Inferior parietal cortex (tissue), 1 donor: ENCODE measurements around the gene ADAM15.

ENCODE experiments used
- DNase-seq: peaks from one replicate; pipeline ENCODE4 v3.0.0-alpha.2; 2016; ENCODE audit errors: extremely low spot score

The ADAM15 gene

GRCh38 chr1:155085504-155086127, 34.5 kb downstream of the ADAM15 start:
- DNase-seq, result no peak

GRCh38 chr1:155086128-155086741, 35.1 kb downstream of the ADAM15 start:
- no peak for DNase-seq

- DNase-seq, result no peak
These were observed 35.9 kb downstream of the ADAM15 start for GRCh38 chr1:155086856-155087535.

- peak; percentile 86 for DNase-seq
These were observed 40.2 kb downstream of the ADAM15 start for GRCh38 chr1:155091071-155092051.

GRCh38 chr1:155092131-155092530, 41.0 kb downstream of the ADAM15 start:
- no peak for DNase-seq

DNA sequence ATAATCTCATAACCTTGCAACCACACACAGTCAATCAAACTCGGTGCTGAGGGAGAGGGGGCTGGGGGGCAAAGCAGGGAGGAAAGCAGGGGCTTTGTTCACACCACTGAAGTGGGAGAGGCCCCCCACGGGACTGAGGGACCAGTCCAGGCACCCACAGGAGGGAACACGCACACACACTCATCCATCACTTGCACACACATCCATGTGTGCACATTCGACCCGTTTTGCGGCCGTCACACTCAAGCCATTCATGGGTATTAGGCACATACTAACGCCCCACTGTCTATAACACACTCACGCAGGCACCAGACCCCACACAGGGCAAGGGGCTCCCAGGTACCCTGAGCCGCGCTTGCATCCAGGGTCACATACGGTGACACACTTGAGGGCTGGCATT, 41.5 kb downstream of the ADAM15 start:
- DNase-seq, result no peak

- peak; percentile 71 for DNase-seq
These were observed 43.0 kb downstream of the ADAM15 start for GRCh38 chr1:155093911-155094621.

DNA sequence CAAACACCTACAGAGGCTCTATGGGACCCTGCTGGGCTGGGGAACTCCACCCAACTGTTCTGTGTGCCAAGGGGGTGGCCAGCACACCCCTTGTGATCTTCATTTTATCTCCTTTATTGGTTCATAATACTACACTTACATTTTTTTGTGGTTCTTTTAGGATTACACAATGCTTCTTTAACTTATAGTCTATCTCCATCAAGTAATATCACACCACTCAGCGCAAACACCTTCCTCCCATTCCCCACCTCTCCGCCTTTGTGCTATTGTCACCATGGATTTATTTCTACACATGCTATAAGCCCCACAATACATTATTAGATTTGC, 43.5 kb downstream of the ADAM15 start:
- DNase-seq, result no peak

GRCh38 chr1:155099331-155099730, 48.2 kb downstream of the ADAM15 start:
- DNase-seq, result no peak

DNA sequence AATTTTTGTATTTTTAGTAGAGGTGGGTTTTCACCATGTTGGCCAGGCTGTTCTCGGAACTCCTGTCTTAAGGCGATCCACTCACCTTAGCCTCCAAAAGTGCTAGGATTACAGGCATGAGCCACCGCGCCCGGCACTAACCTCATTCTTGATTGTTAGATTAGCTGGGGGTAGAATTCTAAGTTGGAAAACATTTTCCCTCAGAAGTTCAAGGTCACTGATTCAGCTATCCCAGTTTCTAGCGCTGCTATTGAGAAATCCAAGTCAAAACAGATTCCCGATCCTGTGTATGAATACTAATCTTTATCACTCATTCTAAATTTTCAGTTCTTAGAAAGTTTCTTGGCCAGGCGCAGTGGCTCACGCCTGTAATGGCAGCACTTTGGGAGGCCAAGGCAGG, 52.2 kb downstream of the ADAM15 start:
- DNase-seq, result no peak

DNA sequence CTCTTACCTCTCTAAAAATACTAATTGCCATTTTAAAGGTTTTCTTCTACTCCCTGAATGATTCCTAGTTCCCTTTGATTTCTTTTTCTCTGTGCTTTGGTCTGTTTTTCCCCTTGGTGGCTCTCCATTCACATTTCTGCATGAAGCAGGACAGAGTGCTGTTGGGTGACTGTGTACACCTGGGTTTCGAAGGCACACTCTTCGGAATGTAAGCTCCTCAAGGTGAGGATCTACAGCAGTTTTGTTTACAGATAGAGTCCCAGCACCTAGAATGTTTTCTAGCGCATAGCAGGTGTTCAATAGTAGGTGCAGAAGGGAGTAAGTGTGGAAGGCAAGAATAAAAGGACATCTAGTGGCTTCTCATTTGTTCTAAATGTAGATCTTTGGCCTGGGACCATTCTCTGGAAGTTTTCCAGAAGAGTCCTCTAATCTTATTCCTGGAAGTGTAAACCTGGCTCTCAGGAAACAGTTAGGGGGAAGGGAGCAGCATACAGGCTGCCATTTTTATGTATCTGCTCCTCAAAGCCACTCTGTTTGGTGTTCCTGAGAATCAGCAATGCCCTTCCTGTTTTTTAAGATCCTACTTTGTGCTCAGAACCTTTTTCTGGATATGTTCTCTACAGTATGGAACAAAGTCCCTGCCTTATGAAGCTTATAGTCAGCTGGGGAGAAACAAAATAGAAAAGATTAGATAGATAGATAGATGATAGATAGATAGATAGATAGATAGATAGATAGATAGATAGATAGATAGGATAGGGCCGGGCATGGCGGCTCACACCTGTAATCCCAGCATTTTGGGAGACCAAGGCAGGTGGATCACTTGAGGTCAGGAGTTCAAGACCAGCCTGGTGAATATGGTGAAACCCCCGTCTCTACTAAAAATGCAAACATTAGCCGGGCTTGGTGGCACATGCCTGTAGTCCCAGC, 53.8 kb downstream of the ADAM15 start:
- no peak for DNase-seq

- no peak for DNase-seq
These were observed 54.5 kb downstream of the ADAM15 start for GRCh38 chr1:155105604-155106011.

DNA sequence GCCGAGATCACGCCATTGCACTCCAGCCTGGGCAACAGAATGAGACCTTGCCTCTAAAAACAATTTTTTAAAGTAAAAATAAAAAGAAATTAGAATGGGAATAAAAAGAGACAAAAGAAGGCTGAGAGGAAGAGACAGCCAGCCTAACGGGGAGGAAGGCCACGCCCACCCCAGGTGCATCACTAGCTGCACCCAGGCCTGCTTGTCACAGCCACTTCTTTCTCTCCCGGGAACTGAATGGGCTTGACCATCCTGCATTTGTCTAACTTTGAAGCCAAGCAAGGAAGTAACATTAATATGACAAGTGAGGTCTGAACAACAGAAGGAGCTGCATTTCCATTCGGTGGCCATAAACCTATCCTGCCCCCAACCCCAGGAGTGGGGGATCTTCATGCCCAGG, 55.7 kb downstream of the ADAM15 start:
- no peak for DNase-seq

DNA sequence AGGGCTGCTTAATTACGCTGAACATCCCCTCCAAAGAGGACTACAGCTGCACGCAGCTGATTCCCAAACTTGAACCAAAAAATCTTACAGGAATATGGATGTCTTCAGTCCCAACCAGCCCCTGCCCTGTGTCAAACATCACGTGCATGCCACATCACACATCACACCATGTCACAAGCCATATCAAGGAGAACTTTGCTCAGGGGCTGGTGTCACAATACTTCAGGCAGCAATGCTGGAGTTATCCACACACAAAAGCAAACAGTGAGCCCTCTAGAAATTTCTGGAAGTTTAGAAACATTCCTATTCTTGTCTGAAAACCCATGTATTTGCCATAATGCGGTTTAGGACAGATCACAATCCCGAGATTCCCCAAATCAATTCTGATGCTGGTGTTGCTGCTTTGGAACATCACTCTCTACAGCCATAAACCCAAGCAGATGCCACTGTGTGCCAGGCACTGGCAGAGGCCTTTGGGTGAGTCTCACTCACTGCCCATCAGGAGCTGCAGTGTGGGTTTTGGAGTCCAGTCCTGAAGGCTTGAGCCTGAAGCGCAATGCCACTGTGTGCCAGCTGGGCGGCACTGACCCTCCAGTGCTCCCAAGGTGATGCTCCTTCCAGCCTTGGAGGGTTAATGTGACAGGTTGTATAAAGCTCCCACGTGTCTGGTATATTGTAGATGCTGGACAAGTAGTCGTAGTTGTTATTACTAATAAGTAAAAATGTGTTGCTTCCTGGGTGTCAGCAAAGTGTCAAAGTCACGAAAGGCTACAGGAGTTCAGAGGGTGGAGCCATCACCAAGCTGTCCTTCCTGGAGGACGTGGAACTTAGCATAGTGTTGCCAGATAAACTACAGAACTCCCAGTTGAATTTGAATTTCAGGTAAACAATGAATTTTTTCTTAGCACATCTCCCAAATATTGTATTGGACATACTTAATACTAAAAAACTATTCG, 56.5 kb downstream of the ADAM15 start:
- no peak for DNase-seq

DNA sequence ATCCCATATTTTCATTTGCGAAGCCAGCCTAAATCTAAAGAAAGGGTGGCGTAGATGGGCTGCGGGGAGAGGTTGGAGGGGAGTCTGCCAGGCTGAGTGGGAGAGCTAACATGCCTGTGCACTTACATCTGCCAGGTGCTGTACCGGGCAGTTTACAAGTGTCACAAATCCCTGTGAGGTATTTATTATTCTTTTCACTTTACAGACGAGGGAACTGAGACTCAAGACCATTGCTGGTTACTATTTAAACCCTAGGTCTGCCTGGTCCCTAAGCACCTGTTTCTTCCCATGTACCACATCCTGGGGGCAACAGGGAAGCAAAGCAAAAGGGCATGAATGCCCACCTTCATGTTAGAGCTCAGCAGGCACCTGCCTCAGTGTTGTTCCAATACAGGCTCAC, 57.2 kb downstream of the ADAM15 start:
- no peak for DNase-seq

- DNase-seq, result no peak
These were observed 59.3 kb downstream of the ADAM15 start for GRCh38 chr1:155110381-155110780.

DNA sequence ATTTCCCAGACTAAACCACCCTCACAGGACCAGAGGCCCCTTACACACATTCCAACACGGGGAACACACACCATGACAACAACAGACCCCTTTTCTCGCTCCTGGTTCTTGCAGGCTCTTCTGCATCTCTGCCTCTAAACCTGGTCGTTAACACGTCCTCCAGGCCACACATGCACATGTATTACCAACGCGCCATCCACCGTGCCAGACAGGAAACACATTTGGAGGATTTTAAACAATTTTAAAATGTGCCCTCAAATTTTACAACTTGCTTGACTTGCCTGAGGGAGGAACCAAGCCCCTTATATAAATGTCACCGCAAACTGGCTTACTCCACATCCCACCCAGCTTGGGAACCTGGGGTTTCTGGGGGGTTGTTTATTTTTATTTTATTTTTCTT, 59.7 kb downstream of the ADAM15 start:
- no peak for DNase-seq
